Esophagus squamous epithelium (tissue), 5 donors: ENCODE results near the gene CDX2. TPM values are rescaled to one million over a fixed set of nuclear protein-coding genes. Genes with fewer than 3 reads are reported as not detected.

ENCODE experiments used
- DNase-seq: peaks from one replicate; lab custom pipeline; 2025; lab: John Stamatoyannopoulos, UW
- H3K27ac ChIP-seq, 4 donors: fragments of 200-600 bp; sonication (generic); one replicate each; pipeline ENCODE4 v1.5.1; 2016 to 2019; ENCODE audit warnings: mild to moderate bottlenecking in 1 of 4
- H3K27me3 ChIP-seq, 4 donors: fragments of 200-600 bp; sonication (generic); 1 replicate in 3 of 4; 2 replicates in 1 of 4; pipeline versions ENCODE4 v1.5.1 to v1.6.0; 2017 to 2021; ENCODE audit warnings: antibody characterized with exemption in 1 of 4
- H3K36me3 ChIP-seq, 3 donors: fragments of 200-600 bp; sonication (generic); one replicate each; pipeline ENCODE4 v1.5.1; 2016 to 2019
- H3K4me1 ChIP-seq, 3 donors: fragments of 200-600 bp; sonication (generic); one replicate each; pipeline ENCODE4 v1.5.1; 2017 to 2019
- H3K4me3 ChIP-seq, 4 donors: fragments of 200-600 bp; sonication (generic); 1 replicate in 3 of 4; 2 replicates in 1 of 4; pipeline ENCODE4 v1.5.1; 2016 to 2019; ENCODE audit warnings: mild to moderate bottlenecking in 2 of 4, moderate library complexity in 1 of 4
- H3K9me3 ChIP-seq, 3 donors: fragments of 200-600 bp; sonication (generic); one replicate each; pipeline ENCODE4 v1.5.1; 2016 to 2019
- POLR2A ChIP-seq, 4 donors: fragments of 450-650 bp; IDR thresholded peaks; one replicate each; pipeline ENCODE4 v1.6.1; 2017; ENCODE audit warnings: antibody characterized with exemption in 4 of 4, mild to moderate bottlenecking in 4 of 4, moderate library complexity in 3 of 4
- WGBS, 2 donors: methylation state at CpG; one replicate each; pipeline ENCODE4 v1.1.5; 2018; 5-methylcytosine and 5-hydroxymethylcytosine counted together
- intact Hi-C: fragments of 100-400 bp; cut with DNase I; formaldehyde crosslinking; loops from one replicate; pipeline ENCODE4 v1.15.0; 2022
- total RNA-seq, 4 donors: library from RNA; depleted of rRNA; stranded (reverse); fragments of >200 nt; gene quantifications; one replicate each; pipeline ENCODE4 v1.1.0, GENCODE V29; 2016
- TF ChIP-seq, protein P1 (sequence below), 6 experiments: fragments of 450-650 bp in 4 of 6; fragments of 200-600 bp in 2 of 6; sonication (generic) in 2 of 6; IDR thresholded peaks; one replicate each; pipeline ENCODE4 v1.5.1; 2016 to 2019; ENCODE audit warnings: antibody characterized with exemption in 6 of 6, mild to moderate bottlenecking in 4 of 6, moderate library complexity in 4 of 6
- donor health status: DM: yes; HTN: yes; CAD: no.

Gene CDX2
- total RNA-seq, 4 donors from 2014 or later: not detected

DNA sequence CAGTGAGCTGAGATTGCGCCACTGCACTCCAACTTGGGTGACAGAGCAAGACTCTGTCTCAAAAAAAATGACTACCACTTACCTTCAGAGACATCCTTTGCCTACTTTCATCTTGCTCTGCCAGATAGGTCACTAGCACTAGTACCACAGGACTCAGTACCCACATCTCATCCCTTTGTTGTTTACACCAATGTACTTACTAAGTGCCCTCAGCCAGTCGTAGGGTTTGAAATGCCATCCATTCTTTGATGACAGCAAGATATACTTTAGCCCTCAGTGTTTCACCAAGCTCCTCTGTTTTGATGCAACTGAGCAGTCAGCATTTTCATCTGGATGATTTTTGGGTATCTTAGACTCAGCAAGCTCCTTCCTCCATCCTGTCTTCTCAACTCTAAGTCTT lies 13.2 kb upstream of the CDX2 start:
- TF ChIP-seq, protein P1, sequence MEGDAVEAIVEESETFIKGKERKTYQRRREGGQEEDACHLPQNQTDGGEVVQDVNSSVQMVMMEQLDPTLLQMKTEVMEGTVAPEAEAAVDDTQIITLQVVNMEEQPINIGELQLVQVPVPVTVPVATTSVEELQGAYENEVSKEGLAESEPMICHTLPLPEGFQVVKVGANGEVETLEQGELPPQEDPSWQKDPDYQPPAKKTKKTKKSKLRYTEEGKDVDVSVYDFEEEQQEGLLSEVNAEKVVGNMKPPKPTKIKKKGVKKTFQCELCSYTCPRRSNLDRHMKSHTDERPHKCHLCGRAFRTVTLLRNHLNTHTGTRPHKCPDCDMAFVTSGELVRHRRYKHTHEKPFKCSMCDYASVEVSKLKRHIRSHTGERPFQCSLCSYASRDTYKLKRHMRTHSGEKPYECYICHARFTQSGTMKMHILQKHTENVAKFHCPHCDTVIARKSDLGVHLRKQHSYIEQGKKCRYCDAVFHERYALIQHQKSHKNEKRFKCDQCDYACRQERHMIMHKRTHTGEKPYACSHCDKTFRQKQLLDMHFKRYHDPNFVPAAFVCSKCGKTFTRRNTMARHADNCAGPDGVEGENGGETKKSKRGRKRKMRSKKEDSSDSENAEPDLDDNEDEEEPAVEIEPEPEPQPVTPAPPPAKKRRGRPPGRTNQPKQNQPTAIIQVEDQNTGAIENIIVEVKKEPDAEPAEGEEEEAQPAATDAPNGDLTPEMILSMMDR (IDR thresholded peaks at IDR 0.05): no peak
- TF ChIP-seq POLR2A (IDR thresholded peaks at IDR 0.05): no peak
- intact Hi-C loops: loop anchor here (5.0 kb wide), 1 partner anchor 615 kb away; no protein-coding TSS in a partner anchor
- no peak overlapping the region for H3K27ac ChIP-seq
- H3K4me1 ChIP-seq: peaks cover 11 to 35% (median 16%) of the 10 kb centered on the region in 3 donors
- no peaks in the 10 kb centered on the region for H3K36me3 ChIP-seq
- no peak for DNase-seq
- no peak overlapping the region for H3K4me3 ChIP-seq
- WGBS, 2 donors: 31 to 50% methylated on average over 1 to 2 of the region's 2 CpGs
- H3K27me3 ChIP-seq: peaks cover 8 to 98% (median 29%) of the 10 kb centered on the region in 4 donors
- no peaks in the 10 kb centered on the region for H3K9me3 ChIP-seq

DNA sequence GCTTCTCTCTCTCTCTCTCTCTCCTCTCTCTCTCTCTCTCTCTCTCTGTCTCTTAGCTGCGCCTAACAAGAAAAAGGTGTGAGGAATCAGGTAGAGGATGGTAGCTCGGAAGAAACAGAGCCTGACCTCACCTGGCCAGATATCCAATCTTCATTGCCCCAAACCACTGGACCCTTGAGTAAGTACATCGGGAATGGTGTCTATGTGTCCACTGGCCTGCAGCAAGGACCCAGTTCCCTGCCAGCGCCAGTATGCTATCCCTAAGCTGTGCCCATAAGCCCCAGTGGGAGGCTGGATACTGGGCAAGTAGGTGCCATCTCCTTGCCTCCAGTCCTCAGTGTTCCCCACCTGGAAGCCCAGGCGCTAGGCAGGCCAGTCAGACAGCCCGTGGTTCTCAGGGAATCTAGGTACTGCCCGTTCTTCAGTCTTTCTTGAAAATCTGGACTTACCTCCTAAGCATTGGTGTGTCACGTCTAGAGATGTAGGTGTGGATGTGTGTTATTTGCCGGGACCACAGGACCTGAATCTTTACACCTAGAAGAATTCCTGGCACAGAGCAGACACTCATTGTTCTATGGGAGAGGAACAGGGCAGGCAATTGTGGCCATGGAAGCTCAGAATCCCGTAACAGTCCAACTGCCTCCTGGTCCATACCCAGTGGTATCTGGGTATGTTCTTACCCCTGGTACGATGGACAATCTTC lies 12.0 kb upstream of the CDX2 start:
- H3K36me3 ChIP-seq: no peaks in the 10 kb centered on the region
- no peak for DNase-seq
- TF ChIP-seq POLR2A (IDR thresholded peaks at IDR 0.05): no peak
- TF ChIP-seq, protein P1 (IDR thresholded peaks at IDR 0.05): no peak
- WGBS, 2 donors: 14 to 23% methylated on average over 8 to 11 of the region's 11 CpGs
- H3K27me3 ChIP-seq: peaks cover 8 to 98% (median 33%) of the 10 kb centered on the region in 4 donors
- H3K4me1 ChIP-seq: peaks cover 11 to 35% (median 16%) of the 10 kb centered on the region in 3 donors
- no peak overlapping the region for H3K4me3 ChIP-seq
- intact Hi-C loops: loop anchor here (5.0 kb wide), 1 partner anchor 614 kb away; no protein-coding TSS in a partner anchor
- H3K9me3 ChIP-seq: no peaks in the 10 kb centered on the region
- H3K27ac ChIP-seq: no peak overlapping the region

DNA sequence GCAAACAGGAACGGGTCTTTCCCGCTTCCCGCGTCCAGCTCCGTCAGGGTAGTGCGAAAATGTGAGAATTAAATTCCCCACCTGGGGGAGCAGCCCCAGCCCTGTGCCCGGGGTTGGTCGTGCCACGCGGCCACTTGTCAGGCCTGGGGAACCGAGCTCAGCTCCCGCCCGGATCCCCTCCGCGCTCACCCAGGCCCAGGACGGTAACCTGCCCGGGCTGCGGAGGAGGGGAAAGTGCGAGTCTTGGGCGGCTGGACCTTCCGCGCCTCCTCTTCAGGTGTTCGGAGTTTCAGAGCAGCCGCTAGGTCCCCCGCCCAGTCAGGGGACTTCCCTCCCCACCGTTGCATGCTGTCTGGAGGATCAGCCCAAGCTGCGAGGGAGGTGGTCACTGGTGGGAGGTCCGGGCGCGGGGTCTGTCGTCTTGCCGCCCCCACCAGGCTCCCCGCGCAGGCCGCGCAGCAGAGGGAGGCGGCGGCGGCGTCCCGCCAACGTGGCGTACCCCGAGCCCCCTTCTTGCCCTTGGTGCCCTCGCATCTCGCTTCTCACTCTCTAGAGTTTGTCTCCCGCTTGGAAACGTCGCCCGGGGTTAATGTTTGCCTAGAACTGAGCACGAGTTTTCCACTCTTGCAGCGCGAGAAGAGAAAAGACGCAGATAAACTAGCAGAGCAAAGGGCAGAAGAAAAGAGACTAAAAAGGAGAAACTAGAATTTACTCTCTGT lies 11.3 kb upstream of the CDX2 start:
- no peak overlapping the region for H3K27ac ChIP-seq
- intact Hi-C loops: loop anchor here (5.0 kb wide), 1 partner anchor 613 kb away; no protein-coding TSS in a partner anchor

DNA sequence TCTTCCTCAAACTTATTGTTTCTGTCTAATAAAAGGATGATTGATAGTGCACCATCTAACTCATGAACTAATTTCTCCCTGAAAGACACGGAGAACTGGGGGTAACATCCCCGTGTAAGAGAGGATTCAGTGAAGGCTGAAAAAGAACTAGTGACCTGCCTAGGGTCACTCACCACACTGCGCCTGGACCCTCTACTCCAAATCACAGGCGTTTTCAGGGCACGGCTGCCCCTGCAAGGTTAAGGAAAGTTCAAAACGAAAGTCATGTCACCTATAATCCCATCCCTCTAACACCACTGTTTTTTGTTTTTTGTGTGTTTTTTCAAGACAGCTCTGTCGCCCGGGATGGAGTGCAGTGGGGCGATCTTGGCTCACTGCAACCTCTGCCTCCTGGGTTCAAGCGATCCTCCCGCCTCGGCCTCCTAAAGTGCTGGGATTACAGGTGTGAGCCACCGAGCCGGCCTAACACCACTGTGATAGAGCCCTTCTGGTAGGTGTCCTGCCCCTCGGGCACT lies 10.7 kb upstream of the CDX2 start:
- H3K9me3 ChIP-seq: no peaks in the 10 kb centered on the region
- no peak for DNase-seq
- peaks cover 11 to 44% (median 16%) of the 10 kb centered on the region in 3 donors for H3K4me1 ChIP-seq
- peak overlapping the region in 1 of 4 donors; percentile 24 for H3K4me3 ChIP-seq
- 4 to 8% methylated on average over 11 to 12 of the region's 15 CpGs for WGBS, 2 donors
- H3K27ac ChIP-seq: no peak overlapping the region
- no peak for TF ChIP-seq POLR2A (IDR thresholded peaks at IDR 0.05)
- TF ChIP-seq, protein P1 (IDR thresholded peaks at IDR 0.05): no peak
- peaks cover 8 to 98% (median 38%) of the 10 kb centered on the region in 4 donors for H3K27me3 ChIP-seq
- intact Hi-C loops: loop anchor here (5.0 kb wide), 2 partner anchors 148 to 613 kb away; no protein-coding TSS in a partner anchor
- no peaks in the 10 kb centered on the region for H3K36me3 ChIP-seq

More for the DNA sequence above, 11.3 kb upstream of the CDX2 start:
- DNase-seq: no peak
- WGBS, 2 donors: 4 to 7% methylated on average over 21 to 27 of the region's 54 CpGs
- Histone ChIP-seq H3K36me3 (no peaks in the 10 kb centered on the region), H3K4me3 (no peak overlapping the region), H3K4me1 (peaks cover 11 to 42% (median 16%) of the 10 kb centered on the region in 3 donors), H3K27me3 (peaks cover 8 to 98% (median 36%) of the 10 kb centered on the region in 4 donors), H3K9me3 (no peaks in the 10 kb centered on the region)
- TF ChIP-seq, protein P1 (IDR thresholded peaks at IDR 0.05): no peak
- no peak for TF ChIP-seq POLR2A (IDR thresholded peaks at IDR 0.05)
